HG03521 (cell line): ENCODE measurements around the gene SHPK.

Experiments
- ATAC-seq: cut with Tn5 transposase; IDR thresholded peaks from one replicate; pipeline ENCODE4 v1.9.1; 2021; ENCODE audit warnings: mild to moderate bottlenecking, moderate library complexity; ENCODE audit not compliant: unreplicated experiment

Gene SHPK

DNA sequence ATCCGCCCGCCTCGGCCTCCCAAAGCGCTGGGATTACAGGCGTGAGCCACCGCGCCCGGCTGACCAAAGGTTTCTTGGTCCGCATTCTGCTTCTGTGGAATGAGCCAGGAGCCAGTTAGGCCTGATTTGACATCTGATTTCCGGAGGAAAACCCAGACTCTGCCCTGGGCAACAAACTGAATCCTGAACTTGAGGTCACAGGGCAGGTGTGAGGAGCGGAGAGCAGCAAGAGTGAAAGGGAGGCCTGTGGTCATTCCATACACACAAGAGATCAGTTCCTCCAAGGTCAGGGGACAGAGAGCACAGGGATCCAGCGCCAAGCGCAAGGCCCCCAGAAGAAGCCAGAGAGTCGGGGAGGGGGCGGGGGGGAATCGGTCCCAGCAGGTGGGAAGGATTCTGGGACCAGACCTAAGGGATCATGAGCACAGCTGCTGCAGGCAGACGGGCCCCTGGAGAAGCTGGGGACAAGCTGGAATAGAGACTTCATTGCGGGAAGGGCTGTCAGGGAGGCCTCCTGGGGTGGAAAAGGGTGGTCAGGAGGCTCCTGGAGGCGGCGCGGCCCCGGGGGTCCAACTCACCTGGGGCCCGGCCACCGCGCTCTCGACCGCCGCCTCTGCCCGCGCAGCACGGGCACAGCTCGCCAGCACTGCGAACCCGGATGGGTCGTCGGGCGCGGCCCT is 436 bp downstream of the SHPK start:
- ATAC-seq: no peak

GRCh38 chr17:3632287-3632686 is 3.8 kb downstream of the SHPK start:
- no peak for ATAC-seq

GRCh38 chr17:3630781-3631180 is 5.3 kb downstream of the SHPK start:
- no peak for ATAC-seq

DNA sequence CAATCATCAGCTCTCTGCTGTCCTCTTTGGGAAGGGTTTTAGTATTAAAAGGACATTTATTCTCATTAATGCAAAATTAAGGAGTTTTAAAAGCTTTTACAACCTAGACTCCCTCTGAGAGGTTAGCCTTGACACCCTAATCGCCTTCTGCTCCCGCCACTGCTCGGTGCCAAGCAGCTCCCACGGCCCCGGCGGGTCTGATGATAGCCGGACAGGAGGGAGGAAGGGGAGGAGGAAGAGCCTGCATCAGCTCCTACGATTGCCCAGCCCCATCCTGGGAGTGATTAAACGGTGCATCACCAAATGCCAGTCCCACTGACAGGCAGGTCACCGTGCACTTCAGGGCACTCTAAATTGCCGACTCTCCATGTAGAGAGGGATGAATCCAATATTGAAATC is 8.3 kb downstream of the SHPK start:
- no peak for ATAC-seq

GRCh38 chr17:3626831-3627768 is 8.9 kb downstream of the SHPK start:
- ATAC-seq: no peak

DNA sequence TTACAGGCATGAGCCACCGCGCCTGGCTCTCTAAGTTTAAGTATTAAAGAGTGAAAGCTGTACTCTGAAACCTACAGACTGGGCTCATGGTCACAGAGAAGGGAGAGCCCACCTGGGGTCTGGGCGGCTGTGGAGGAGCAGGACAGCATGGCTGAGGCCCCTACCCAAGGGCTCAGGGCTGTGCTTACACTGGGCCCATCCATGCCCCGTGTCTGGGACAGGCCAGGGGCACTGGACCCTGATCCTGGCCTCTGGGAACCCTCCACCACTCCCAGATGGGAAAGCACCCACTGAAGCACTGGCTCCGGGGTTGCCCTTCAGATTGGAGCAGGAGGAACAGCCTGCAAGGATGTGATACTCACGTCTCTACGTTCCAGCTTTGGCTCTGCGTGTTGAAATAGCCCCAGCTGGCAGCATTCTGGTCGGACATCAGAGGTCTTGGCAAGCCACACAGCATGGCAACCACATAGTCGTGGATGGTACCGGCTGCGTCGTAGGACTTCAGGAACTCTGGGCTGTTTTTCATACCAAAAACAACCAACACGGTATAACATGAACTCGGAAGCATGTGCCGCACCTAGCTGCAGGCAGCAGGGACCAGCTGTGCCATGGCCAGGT is 13.0 kb downstream of the SHPK start:
- no peak for ATAC-seq

GRCh38 chr17:3621146-3621720 is 14.8 kb downstream of the SHPK start:
- ATAC-seq: no peak

GRCh38 chr17:3615160-3615870 is 20.7 kb downstream of the SHPK start:
- no peak for ATAC-seq

DNA sequence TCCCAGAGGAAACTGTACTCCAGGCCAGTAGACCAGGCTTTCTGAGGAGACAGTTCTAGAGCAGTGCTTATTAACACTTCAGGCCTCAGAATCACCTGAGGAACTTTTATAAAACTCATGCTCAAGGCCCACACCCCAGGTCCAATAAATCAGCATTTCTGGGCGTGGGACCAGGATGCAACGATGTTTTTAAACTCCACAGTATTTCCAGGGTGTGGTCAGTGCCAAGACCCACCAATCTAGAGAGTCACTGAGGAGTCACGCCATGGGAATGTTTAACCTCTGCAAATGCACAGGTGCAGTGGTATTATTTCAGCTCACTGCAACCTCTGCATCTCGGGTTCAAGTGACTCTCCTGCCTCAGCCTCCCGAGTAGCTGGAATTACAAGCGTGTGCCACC is 22.9 kb downstream of the SHPK start:
- ATAC-seq: no peak

GRCh38 chr17:3610523-3610922 is 25.5 kb downstream of the SHPK start:
- ATAC-seq: no peak

- no peak for ATAC-seq
These were observed 26.4 kb downstream of the SHPK start for GRCh38 chr17:3609689-3610088.

GRCh38 chr17:3603870-3604259 is 32.2 kb downstream of the SHPK start:
- ATAC-seq: no peak

DNA sequence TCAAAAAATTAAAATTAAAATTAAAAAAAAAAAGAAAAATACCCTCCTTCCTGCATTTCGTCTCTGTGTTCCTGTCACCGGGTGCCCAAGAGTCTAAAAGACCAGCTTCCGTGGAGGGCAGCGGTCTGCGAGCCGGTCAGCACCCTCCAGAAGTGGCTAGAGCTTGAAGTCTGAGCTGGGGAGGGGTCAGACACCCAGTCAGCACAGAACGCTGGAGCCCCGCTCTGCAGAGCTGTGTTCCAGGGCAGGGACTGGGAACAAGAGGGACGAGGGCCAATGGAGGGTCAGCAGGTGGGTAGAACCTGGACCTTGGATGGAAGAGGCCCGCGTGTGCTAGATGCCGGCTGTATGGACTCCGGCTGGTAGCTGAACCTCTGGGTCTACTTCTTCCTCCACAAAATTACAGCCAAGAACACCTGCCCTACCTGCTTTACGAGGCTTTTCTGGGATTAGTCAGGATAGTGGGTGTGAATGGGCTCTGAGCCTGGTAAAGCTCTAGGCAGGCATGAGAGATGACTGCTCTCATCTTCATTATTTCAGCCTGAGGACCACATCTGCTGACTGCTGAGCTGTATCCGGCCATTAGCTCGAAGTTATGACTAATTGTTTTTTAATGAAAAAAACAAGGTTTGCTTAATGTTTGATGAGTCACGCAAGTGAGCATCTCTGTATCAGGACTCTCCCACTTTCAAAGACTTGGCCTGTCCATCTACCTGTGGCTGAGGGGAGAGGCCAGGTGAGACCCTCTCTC is 32.8 kb downstream of the SHPK start:
- ATAC-seq: no peak

GRCh38 chr17:3602499-3602898 is 33.6 kb downstream of the SHPK start:
- no peak for ATAC-seq

DNA sequence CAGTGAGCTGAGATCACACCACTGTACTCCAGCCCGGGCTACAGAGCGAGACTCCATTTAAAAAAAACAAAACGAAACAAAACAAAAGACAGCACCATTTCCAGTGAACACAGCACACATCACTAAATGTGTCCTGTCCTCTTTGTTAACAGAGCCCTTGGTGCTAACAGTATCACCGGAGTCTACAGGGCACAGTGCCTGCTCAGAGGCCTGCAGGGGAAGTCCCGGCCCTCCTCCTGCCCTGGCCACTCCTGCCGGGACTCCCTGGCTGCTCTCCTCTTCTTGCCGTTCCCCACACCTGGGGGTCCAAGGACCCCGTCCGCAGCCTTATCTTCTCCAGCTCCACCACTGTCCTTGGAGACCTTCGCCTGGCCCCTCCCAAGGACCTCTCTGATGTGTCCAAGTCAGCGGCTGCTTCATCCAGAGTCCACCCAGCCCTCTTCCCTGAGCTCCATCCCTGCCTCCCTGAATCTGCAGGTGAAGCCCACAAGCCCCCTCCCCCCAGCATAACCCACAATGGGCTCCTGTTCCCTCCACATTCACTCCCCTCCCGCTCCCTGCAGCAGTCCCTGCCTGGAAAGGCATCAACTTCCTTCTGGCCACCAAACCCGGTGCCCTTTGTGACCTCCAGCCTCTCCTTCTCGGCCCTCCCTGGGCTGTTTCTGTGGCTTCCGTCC is 35.4 kb downstream of the SHPK start:
- ATAC-seq: no peak

DNA sequence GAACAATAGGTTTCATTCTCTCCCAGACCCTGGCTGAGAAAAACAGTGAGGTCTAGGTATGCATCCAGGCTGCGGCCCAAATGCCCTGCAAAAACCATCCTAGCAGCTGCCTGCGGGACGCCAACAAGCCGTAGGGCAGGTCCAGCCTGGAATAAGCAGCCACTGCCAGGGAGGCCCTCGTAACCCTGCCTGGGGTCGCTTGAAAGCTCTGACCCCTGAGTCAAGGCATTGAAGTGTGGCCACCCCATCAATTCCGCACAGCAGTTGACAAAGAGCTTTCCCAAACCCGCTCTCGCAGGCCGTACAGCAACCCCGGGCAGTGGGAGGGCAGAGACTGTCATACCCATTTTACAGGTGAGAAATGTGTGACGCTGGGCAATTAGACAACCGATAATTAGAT is 38.0 kb downstream of the SHPK start:
- ATAC-seq: no peak

DNA sequence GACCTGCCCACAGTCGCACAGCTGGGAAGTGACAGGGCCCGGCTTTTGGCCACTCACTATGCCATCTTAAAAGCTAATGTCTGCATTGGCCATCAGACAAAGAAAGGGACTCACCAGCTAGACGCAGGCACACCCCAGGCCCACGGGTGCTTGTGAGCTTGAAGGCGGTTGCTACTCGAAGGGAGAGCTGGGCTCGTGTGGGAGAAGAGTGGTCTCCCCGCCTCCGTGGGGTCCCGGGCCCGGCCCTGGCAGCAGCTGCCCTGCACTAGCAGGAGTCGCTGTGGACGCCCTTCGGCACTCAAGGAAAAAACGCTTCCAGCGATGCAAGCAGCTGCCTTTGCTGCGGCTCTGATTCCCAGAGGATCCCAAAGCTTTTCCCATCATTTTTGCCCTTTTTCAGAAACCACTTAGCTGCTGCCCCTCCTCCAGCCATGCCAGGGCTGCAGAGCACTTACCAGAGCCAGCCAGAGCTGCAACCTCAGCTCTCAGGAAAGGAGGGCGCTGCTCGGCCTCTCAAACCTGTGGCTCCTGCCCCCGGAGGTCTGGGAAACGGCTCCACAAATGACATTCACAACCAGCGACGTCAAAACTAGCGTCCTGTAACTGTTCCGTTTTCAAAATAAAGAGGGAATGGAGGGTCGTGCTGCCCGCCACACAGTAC is 39.1 kb downstream of the SHPK start:
- no peak for ATAC-seq

DNA sequence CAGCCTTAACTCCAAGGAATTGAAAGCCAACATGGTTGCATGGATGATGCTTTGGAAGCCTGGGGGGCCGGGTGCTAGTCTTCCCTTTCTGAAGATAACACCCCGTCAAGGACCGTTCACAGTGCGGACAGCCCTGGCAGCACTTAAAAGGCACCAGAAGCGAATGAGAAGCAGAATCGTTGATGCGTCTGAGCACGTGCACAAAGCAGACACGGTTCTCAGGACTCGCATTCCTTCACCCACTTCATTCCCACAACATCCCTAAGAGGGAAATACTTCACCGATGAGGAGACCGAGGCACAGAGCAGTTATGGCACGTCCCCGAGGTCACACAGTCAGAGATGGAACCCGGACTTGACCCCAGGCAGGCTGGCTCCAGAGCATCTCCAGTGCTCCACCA is 41.1 kb downstream of the SHPK start:
- no peak for ATAC-seq
